GM18505 (cell line): ENCODE data around the gene MS4A6A.
"Not testable (repeated sequence)": the region's sequence is repeated elsewhere in the genome, so short reads cannot be mapped to it uniquely, and the experiment has no call there.

Experiments
- ATAC-seq: cut with Tn5 transposase; IDR thresholded peaks from one replicate; pipeline ENCODE4 v1.9.1; 2021; ENCODE audit not compliant: unreplicated experiment
- POLR2A ChIP-seq: IDR thresholded peaks from 4 replicates; pipeline ENCODE4 v1.6.1; 2011; ENCODE audit warnings: borderline replicate concordance; ENCODE audit not compliant: insufficient read depth, insufficient read length; ENCODE audit errors: extremely low read depth

The MS4A6A gene

DNA sequence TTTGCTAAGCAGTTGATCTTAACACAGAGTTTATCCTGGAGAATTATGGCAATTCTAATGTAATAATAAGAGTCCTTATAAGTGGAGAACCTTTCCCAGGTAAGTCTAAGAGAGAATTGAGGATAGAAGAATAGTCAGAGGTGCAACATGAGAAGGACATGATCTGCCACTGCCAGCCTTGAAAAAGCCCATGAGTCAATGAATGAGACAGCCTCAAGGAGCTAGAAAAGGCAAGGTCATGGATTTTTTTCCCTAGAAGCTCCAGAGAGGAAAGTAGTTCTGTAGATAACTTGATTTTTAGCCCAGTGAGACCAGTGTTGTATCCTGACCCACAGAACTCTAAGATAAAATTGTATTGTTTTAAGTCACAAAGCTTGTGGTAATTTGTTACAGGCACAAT is 16.9 kb downstream of the MS4A6A start:
- TF ChIP-seq POLR2A: no peak
- no peak for ATAC-seq

DNA sequence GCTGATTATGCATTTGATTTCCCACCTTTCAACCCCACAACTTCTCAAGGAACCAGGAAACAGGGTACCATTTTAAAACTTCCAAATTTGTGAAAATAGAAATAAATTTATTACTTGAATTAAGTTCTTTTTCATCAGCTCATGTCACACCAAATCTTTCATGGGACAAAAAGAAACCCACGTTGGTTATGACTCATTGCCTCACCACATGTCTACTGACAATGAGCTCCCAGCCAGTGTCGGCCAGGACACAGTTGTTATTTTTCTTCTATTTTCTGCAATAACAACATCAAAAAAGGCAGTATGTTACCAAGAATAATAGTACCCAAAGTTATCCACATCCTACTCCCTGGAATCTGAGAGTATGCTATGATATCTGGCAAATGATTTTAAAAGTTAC is 17.3 kb downstream of the MS4A6A start:
- ATAC-seq: no peak
- TF ChIP-seq POLR2A: no peak

DNA sequence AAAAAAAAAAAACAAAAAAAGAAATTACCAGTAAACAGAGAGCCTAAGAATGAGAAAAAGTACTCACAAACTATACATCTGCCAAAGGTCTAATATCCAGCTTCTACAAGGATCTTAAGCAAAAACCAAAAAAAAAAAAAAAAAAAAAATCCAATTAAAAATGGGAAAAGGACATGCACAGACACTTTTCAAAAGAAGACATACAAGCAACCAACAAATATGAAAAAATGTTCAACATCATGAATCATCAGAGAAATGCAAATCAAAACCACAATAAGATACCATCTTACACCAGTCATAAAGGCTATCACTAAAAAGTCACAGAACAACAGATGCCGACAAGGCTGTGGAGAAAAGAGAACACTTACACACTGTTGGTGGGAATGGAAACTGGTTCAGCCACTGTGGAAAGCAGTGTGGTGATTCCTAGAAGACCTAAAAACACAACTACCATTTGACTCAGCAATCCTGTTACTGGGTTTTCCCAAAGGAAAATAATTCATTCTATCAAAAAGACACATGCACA is 18.3 kb downstream of the MS4A6A start:
- no peak for ATAC-seq
- no peak for TF ChIP-seq POLR2A

DNA sequence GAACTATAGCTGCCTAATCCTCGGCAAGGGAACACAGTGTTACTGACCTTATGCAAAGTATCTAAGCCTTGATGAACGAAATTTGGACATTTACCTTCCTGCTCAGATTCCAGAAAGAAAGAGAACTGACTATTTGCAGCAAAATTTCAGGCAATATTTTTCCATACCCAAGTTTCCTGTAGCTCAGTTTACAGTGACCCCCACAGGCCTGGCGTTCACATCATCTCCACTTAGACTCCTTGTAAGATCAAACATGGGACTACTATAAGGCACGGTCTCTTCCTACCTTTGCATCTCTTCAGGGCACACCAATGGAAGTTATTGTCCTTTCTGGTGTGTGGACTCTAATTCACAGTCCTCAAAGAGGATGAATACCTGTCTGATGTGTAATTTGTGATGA is 21.1 kb downstream of the MS4A6A start:
- ATAC-seq: no peak

DNA sequence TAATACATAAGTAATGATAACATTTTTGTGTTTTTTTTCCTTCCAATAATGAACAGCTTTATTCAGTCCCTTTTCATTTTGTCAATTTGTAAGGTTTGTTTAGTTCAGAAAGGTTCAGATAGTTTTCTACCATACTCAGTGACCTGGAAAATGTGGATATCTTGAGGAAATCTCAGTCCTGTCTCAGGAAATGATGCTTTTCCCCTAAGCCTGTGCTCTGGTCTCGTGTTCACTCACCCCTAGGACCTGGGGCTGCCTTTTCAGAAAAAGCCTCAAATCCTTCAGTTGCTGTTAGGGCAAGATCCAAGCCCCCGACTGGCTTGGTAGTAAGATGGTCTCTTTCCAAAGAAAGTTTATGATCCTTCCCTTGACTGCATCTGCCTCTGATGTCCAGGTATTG is 21.8 kb downstream of the MS4A6A start:
- no peak for TF ChIP-seq POLR2A
- ATAC-seq: no peak

More for the DNA sequence above, 21.1 kb downstream of the MS4A6A start:
- no peak for TF ChIP-seq POLR2A

DNA sequence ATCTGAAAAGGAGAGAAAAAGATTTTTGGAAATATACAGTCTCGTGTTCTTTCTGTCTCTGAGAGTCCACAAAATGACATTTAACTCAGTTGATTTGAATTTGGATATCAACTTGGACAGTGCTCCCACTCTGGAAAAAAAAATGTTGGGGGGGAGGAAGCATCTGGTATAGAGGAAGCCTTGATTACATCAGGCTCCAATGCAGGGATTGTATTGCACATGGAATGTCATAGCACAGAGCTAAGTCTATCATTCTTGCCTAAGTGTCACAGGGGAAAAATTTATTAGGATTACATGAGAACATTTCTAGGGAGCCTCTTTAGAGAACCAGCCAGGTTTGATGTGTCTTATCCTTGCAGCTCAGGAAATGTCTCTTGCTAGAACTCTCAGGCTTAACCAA is 23.0 kb downstream of the MS4A6A start:
- no peak for ATAC-seq
- TF ChIP-seq POLR2A: no peak

DNA sequence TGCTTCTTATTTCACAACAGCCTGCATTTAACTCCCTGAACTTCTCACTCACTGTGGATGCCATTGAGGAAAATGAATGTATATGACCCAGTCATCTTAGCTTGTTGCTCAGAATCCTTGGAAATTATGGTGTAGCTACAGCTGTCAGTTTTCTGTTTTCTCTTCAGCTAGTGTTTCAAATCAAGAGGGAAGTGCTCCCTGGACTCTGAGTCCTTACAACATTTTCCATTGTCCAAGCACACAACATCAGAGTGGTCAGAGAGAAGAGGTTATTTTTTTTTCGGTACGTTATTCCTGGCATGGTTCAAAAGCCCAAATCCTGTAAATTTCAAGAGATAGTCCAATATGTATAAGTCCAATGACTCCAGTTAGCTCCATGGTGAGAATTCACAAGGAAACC is 23.6 kb downstream of the MS4A6A start:
- no peak for TF ChIP-seq POLR2A
- ATAC-seq: no peak

DNA sequence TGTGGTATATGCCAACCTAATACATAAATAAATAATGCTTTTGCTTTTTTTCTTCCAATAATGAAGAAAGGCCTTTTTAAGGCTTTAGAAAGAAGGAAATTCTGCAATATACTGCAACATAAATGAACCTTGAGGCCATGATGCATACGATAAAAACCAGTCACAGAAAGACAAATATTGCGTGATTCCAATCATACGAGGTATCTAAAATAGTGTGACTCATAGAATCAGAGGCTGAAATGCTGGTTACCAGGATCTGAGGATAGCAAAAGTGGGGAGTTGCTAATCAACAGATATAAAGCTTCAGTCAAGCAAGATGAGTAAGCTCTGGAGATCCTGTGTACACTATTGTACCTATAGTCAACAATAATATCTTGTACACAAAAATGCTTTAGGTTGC is 24.2 kb downstream of the MS4A6A start:
- no peak for ATAC-seq
- no peak for TF ChIP-seq POLR2A

DNA sequence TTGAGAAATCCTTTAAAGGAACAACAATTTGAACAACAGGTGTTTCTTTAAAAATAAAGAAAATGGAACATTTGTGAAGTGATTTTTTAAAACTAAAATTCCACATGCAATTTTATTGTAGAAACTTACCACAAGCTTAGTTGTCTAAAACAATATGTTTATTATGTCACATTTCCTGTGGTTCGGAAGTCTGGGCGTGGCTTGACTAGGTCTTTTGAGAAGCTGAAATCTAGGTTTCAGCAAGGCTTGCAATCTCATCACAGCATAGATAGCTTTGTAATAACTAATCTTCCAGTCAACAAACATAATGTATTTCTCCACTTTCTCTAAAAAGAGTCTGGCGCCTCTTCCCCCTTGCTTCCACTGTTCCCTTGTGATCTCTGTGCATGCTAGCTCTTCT is 27.0 kb downstream of the MS4A6A start:
- no peak for ATAC-seq
- TF ChIP-seq POLR2A: no peak

DNA sequence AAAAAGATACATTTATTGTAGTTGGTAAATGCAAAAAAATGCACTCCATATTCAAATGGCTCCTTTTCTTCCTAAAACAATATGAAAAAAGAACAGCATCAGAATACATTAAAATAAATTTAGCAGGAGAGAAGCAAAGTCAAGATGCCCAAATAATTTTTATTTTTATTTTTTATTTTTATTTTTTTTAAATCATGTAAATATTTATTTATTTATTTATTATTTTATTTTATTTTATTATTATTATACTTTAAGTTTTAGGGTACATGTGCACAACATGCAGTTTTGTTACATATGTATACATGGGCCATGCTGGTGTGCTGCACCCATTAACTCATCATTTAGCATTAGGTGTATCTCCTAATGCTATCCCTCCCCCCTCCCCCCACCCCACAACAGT is 30.2 kb downstream of the MS4A6A start:
- ATAC-seq: not testable (repeated sequence)

DNA sequence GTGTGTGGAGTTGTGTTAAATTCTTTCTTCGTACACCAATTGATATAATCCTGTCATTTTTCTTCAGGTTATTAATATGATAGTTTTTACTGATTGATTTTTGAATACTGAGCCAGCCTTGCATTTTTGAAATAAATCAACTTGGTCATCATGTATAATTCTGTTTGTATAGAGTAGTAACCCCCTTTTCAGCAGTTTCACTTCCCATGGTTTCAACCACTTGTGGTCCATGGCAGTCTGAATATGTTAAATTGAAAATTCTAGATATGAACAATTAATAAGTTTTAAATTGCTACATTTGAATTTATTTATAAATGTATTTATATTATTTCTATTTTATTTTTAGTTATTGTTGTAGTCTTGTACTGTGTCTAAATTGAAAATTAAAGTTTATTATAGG is 32.6 kb downstream of the MS4A6A start:
- TF ChIP-seq POLR2A: no peak
- no peak for ATAC-seq

DNA sequence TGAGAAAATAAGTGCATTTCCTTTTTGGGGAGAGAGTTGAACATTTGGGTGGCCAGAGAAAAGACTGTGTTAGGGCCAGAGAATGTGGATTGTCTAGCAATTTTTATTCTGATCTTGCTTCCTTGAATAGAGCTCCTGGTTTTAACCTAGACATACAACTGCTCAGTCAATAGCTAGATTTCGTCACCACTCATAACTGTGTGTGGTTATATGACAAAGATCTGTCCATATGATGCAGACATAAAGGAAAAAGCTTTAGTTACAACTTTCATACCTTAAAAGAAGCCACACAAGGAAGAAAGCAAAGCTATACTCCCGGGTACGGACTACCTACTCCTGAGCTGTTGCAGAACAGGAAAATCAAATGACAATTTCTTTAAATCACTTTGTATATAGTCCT is 37.2 kb downstream of the MS4A6A start:
- TF ChIP-seq POLR2A: no peak
- no peak for ATAC-seq

DNA sequence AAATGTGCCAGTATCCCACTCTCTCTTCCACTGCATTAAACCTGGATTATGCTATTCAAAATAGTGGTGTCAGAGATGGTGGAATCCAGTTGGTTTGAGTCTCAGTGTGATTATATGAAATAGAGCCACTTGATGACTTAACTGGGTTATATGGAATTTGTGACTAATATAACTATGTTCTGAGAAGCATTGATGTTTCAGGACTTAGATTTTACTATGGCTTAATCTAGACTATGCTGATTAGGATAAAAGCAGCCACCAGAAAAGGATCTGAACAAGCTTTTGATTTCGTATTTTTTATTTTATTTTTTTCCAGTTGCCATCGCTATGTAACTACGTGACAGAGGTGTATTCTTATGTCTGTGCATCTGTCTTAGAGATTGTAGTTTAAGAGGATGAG is 39.1 kb downstream of the MS4A6A start:
- TF ChIP-seq POLR2A: no peak
- no peak for ATAC-seq

DNA sequence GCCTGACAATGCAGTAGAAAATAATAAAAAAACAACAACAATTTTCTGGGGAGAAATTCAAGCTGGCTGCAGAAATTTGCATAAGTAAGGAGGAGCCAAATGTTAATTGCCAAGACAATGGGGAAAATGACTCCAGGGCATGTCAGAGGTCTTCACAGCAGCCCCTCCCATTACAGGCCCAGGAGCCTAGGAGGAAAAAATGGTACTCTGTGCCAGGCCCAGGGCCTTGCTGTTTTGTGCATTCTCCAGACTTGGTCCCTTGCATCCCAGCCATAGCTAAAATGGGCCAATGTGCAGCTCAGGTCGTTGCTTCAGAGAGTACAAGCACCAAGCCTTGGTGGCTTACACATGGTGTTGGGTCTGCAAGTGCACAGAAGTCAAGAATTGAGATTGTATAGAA is 49.0 kb downstream of the MS4A6A start:
- no peak for TF ChIP-seq POLR2A
- no peak for ATAC-seq

DNA sequence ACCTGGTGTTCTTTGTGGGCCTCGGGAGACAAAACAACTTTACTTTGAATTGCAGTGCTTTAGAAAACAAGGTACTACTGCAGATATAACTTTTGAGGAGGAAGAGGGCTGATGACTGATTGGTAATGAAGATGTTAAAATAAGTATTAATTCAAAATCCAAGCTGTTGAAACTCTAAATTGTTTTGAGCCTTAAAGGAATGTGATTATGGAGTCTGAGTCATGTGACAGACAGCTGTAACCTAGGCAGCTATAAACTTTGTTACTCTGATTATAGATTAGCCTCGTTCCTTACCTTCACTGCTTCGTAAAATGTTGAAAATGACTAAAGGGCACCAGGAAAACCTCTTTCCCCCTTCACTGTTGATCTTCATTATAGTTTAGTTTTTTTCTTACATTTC is 51.0 kb downstream of the MS4A6A start:
- no peak for TF ChIP-seq POLR2A
- no peak for ATAC-seq
